ENCODE data around the gene PDIA3. TPM values are rescaled to one million over a fixed set of nuclear protein-coding genes. Genes with fewer than 3 reads are reported as not detected.
A peak's percentile ranks its signal among the peaks of the same experiment; 100 is the strongest.

The PDIA3 gene
- total and polyA plus RNA-seq, 2 of the 13 experiments (the other 11 are each of a cell fraction or from before 2014, with no cell fraction given), result 238 to 433 TPM

DNA sequence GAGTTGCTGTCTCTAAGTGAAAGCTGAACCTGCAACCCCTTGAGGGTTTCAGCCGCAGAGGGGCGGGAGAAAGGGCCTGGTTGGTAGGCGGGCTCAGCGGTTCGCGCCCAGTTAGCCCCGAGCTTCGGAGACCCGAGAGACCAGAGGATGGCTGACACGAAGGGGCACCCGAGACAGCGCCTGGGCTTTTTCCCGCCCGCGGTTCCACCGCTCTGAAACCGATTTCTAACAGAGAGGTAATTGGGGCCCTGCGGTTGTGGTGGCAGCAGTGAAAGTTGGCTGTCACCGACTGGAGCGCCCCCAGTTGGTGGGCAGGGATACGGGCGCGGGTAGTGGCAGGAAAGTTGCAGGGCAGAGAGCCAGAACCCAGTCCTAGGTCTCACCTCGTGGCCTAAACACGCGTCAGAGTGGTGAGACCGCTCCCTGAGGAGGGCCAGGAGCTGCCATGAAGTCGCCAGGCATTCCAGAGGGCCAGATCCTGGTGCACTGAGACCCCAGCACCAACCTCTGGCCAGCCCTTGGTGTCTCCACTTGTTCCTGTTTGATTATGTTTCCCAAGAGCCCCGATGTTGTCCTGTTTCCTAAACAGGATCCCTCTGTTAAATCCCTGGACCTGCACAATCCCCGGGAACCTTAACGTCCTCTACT, 31.2 kb downstream of the PDIA3 start (continued):
- no peak; the same call in 1 of the 2 replicates for TF ChIP-seq GABPB1 (CRISPR knock-in tag; IDR thresholded peaks at IDR 0.05)
- TF ChIP-seq ZFP91 (CRISPR knock-in tag; IDR thresholded peaks at IDR 0.05; ENCODE audit: borderline replicate concordance), result no peak; the same call in 1 of the 2 replicates
- TF ChIP-seq, protein P1, sequence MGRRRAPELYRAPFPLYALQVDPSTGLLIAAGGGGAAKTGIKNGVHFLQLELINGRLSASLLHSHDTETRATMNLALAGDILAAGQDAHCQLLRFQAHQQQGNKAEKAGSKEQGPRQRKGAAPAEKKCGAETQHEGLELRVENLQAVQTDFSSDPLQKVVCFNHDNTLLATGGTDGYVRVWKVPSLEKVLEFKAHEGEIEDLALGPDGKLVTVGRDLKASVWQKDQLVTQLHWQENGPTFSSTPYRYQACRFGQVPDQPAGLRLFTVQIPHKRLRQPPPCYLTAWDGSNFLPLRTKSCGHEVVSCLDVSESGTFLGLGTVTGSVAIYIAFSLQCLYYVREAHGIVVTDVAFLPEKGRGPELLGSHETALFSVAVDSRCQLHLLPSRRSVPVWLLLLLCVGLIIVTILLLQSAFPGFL (CRISPR knock-in tag; IDR thresholded peaks at IDR 0.05), result no peak
- TF ChIP-seq ZFY (CRISPR knock-in tag; IDR thresholded peaks at IDR 0.05), result peak; percentile 65
- no peak for TF ChIP-seq ZNF75D (CRISPR knock-in tag; IDR thresholded peaks at IDR 0.05; ENCODE audit: borderline replicate concordance)
- TF ChIP-seq, protein P2, sequence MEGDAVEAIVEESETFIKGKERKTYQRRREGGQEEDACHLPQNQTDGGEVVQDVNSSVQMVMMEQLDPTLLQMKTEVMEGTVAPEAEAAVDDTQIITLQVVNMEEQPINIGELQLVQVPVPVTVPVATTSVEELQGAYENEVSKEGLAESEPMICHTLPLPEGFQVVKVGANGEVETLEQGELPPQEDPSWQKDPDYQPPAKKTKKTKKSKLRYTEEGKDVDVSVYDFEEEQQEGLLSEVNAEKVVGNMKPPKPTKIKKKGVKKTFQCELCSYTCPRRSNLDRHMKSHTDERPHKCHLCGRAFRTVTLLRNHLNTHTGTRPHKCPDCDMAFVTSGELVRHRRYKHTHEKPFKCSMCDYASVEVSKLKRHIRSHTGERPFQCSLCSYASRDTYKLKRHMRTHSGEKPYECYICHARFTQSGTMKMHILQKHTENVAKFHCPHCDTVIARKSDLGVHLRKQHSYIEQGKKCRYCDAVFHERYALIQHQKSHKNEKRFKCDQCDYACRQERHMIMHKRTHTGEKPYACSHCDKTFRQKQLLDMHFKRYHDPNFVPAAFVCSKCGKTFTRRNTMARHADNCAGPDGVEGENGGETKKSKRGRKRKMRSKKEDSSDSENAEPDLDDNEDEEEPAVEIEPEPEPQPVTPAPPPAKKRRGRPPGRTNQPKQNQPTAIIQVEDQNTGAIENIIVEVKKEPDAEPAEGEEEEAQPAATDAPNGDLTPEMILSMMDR (CRISPR knock-in tag; IDR thresholded peaks at IDR 0.05), result peak; percentile 94
- peak; percentile 29; the same call in 1 of the 2 replicates for TF ChIP-seq IRF2 (CRISPR knock-in tag; IDR thresholded peaks at IDR 0.05)
- TF ChIP-seq NR1H2 (CRISPR knock-in tag; IDR thresholded peaks at IDR 0.05; ENCODE audit: borderline replicate concordance, low read depth), result no peak
- no peak for TF ChIP-seq MIER2 (CRISPR knock-in tag; IDR thresholded peaks at IDR 0.05)
- peak; percentile 84 for TF ChIP-seq ZNF230 (CRISPR knock-in tag; IDR thresholded peaks at IDR 0.05)
- TF ChIP-seq ZFX (CRISPR knock-in tag; IDR thresholded peaks at IDR 0.05; ENCODE audit: low read depth), result peak; percentile 84
- TF ChIP-seq ZKSCAN5 (CRISPR knock-in tag; IDR thresholded peaks at IDR 0.05), result no peak
- peak; percentile 66 to 68 for TF ChIP-seq POLR2A (IDR thresholded peaks at IDR 0.05; ENCODE audit: insufficient read depth in 1 of 2, low read depth in 2 of 2, low read length in 2 of 2)
- no peak for TF ChIP-seq ZNF432 (CRISPR knock-in tag; IDR thresholded peaks at IDR 0.05; ENCODE audit: borderline replicate concordance)
- no peak for TF ChIP-seq REXO4 (CRISPR knock-in tag; IDR thresholded peaks at IDR 0.05; ENCODE audit: borderline replicate concordance)
- TF ChIP-seq BCL6 (CRISPR knock-in tag; IDR thresholded peaks at IDR 0.05), result no peak
- TF ChIP-seq, protein P3, sequence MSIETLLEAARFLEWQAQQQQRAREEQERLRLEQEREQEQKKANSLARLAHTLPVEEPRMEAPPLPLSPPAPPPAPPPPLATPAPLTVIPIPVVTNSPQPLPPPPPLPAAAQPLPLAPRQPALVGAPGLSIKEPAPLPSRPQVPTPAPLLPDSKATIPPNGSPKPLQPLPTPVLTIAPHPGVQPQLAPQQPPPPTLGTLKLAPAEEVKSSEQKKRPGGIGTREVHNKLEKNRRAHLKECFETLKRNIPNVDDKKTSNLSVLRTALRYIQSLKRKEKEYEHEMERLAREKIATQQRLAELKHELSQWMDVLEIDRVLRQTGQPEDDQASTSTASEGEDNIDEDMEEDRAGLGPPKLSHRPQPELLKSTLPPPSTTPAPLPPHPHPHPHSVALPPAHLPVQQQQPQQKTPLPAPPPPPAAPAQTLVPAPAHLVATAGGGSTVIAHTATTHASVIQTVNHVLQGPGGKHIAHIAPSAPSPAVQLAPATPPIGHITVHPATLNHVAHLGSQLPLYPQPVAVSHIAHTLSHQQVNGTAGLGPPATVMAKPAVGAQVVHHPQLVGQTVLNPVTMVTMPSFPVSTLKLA (IDR thresholded peaks at IDR 0.05), result no peak
- TF ChIP-seq SP1 (IDR thresholded peaks at IDR 0.05), result no peak
- TF ChIP-seq SP1 (CRISPR knock-in tag; IDR thresholded peaks at IDR 0.05), result peak; percentile 45
- no peak for TF ChIP-seq FOXM1 (CRISPR knock-in tag; IDR thresholded peaks at IDR 0.05)
- TF ChIP-seq FOXA1 (IDR thresholded peaks at IDR 0.05), result no peak
- no peak for TF ChIP-seq FOXA1 (CRISPR knock-in tag; IDR thresholded peaks at IDR 0.05)
- TF ChIP-seq, protein P4, sequence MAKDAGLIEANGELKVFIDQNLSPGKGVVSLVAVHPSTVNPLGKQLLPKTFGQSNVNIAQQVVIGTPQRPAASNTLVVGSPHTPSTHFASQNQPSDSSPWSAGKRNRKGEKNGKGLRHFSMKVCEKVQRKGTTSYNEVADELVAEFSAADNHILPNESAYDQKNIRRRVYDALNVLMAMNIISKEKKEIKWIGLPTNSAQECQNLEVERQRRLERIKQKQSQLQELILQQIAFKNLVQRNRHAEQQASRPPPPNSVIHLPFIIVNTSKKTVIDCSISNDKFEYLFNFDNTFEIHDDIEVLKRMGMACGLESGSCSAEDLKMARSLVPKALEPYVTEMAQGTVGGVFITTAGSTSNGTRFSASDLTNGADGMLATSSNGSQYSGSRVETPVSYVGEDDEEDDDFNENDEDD (CRISPR knock-in tag; IDR thresholded peaks at IDR 0.05; ENCODE audit: borderline replicate concordance), result peak; percentile 73; the same call in 1 of the 2 replicates
- no peak for TF ChIP-seq ZNF569 (CRISPR knock-in tag; IDR thresholded peaks at IDR 0.05; ENCODE audit: borderline replicate concordance)

Measured in HepG2 (cell line).